C4-2B (cell line): Measurements from ENCODE around the gene ABCA9.
"Not testable (repeated sequence)": the region's sequence is repeated elsewhere in the genome, so short reads cannot be mapped to it uniquely, and the experiment has no call there.

ENCODE experiments used
- H3K27ac ChIP-seq: fragments of 450-650 bp; 2 replicates; pipeline ENCODE4 v1.5.1; 2017
- ZFX ChIP-seq: fragments of 450-650 bp; IDR thresholded peaks from 2 replicates; pipeline ENCODE4 v1.6.1; 2017
- TF ChIP-seq, protein P1 (sequence below): fragments of 450-650 bp; conservative IDR thresholded peaks from 2 replicates; pipeline ENCODE4 v1.5.1; 2017; ENCODE audit warnings: mild to moderate bottlenecking

ABCA9 gene

DNA sequence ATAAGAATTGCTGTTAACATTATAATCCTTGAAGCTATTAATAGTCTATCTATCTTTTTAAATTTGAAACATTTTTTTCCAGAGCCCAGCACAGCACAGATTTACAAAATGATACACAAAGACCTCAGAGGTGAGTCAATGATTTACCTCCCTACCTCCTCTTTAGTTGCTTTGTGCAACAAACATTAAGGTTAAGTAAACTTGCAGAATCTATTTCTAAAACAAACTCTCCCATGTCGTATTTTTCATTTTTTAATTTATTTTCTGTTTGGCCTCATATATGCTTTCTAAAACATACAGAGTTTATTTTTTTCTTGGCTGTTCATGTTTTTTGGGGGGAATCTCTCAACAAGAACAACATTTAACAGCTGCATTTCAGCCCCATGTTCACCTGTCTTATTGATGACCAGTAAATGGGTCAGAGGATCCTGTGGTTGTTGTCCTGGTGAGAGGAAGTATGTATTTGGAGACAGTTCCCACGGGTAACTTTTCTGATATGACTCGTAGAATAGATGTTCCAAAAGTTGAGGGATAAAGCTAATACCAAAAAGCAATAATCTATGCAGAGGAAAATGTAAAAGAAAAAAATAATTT, 42.6 kb downstream of the ABCA9 start:
- TF ChIP-seq ZFX = no peak
- TF ChIP-seq, protein P1, sequence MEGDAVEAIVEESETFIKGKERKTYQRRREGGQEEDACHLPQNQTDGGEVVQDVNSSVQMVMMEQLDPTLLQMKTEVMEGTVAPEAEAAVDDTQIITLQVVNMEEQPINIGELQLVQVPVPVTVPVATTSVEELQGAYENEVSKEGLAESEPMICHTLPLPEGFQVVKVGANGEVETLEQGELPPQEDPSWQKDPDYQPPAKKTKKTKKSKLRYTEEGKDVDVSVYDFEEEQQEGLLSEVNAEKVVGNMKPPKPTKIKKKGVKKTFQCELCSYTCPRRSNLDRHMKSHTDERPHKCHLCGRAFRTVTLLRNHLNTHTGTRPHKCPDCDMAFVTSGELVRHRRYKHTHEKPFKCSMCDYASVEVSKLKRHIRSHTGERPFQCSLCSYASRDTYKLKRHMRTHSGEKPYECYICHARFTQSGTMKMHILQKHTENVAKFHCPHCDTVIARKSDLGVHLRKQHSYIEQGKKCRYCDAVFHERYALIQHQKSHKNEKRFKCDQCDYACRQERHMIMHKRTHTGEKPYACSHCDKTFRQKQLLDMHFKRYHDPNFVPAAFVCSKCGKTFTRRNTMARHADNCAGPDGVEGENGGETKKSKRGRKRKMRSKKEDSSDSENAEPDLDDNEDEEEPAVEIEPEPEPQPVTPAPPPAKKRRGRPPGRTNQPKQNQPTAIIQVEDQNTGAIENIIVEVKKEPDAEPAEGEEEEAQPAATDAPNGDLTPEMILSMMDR = no peak
- H3K27ac ChIP-seq = no peak overlapping the region

DNA sequence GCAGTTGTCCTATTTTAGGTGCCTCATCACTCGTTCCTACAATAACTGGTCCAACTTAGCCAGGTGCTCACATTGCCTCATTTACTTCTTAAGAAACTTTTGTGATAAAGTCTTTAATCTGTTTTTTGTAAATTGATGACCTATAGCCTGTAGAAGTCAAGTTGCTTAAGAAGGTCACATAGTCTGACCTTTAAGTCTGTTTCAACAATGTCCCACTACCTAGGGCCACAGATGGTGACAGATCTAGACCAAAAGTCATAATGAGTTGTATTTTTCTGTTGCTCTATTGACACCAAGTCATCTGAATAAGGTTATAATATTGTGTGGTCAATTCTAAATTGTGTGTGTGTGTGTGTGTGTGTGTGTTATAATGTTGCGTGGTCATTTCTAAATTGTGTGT, 45.1 kb downstream of the ABCA9 start:
- no peak overlapping the region for H3K27ac ChIP-seq
- TF ChIP-seq, protein P1 = no peak
- no peak for TF ChIP-seq ZFX

DNA sequence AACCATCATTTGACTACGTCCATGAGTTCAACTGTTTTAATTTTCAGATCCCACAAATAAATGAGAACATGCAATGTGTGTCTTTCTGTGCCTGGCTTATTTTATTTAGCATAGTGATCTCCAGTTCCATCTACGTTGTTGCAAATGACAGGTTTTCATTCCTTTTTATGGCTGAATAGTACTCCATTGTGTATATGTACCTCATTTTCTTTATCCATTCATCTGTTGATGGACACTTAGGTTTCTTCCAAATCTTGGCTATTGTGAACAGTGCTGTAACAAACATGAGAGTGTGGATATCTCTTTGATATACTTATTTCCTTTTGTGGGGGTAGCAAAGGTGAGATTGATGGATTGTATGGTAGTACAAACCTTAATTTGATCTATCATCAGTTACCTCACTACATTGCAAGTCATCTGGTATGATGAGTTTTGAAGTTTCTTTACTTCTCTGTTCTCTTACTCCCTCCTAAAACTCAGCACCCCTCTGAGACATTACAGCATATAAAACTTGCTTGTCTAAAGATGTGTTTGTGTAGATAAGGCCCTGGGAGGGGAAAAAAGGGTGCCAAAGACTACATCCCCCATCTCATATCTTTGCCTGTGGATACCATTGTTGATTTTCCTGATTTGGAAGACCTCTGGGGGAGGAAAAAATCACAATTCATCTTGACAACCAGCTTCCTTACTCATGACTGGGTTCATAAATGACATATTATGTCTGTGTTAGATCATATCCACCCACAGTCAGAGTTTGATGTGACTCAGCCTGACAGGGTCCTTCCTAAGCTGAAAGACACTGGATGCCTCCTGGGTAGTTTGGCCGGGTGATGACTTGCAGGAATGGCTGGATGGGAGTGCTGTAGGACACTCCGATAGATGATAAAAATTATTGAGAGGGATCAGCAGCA, 47.6 kb downstream of the ABCA9 start:
- H3K27ac ChIP-seq = no peak overlapping the region
- TF ChIP-seq, protein P1 = no peak
- TF ChIP-seq ZFX = no peak

DNA sequence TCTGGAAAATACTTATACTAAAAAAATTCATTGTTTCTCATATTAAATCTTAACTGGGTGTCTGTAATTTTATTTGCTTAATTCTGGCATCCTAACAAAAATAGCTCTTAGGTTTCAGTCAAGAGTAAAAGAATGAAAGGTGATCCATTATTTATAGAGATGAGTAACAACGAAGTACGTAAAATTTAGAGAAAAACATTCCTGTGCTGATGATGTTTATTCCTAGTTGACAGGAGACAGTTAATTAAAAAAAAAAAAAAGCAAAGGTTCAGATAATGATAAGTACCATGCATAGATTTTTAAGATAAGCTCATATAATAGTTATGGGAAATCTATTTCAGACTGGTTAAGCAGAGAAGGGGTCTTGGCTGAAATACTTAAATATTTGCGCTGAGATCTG, 50.8 kb downstream of the ABCA9 start:
- no peak overlapping the region for H3K27ac ChIP-seq
- TF ChIP-seq ZFX = no peak
- TF ChIP-seq, protein P1 = no peak

DNA sequence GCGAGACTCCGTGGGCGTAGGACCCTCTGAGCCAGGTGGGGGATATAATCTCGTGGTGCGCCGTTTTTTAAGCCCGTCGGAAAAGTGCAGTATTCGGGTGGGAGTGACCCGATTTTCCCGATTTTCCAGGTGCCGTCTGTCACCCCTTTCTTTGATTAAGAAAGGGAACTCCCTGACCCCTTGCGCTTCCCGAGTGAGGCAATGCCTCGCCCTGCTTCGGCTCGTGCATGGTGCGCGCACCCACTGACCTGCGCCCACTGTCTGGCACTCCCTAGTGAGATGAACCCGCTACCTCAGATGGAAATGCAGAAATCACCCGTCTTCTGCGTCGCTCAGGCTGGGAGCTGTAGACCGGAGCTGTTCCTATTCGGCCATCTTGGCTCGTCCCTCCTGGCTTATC, 56.0 kb downstream of the ABCA9 start:
- H3K27ac ChIP-seq = not testable (repeated sequence)

DNA sequence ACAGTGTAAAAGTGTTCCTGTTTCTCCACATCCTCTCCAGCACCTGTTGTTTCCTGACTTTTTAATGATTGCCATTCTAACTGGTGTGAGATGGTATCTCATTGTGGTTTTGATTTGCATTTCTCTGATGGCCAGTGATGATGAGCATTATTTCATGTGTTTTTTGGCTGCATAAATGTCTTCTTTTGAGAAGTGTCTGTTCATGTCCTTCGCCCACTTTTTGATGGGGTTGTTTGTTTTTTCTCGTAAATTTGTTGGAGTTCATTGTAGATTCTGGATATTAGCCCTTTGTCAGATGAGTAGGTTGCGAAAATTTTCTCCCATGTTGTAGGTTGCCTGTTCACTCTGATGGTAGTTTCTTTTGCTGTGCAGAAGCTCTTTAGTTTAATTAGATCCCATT, 61.0 kb downstream of the ABCA9 start:
- H3K27ac ChIP-seq = not testable (repeated sequence)

DNA sequence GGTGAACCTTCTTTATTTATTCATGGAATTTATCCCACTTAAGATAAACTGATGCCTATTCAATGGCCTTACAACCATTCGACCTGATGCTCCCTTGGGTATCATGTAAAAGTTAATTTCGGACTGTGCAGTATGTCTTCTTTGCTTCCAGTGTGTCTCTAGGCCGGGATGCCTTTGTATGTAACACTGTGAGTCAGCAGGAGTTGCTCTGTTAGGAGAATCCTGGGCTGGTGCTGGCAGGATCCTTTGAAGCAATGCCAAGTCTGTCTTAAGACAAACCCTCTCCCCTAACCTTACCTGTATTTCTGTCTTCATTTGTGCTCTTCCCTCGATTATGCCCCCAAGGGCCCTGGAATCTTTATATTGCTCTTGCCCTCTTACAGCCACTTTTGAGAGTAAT, 67.6 kb downstream of the ABCA9 start:
- no peak overlapping the region for H3K27ac ChIP-seq
- TF ChIP-seq, protein P1 = no peak
- no peak for TF ChIP-seq ZFX

DNA sequence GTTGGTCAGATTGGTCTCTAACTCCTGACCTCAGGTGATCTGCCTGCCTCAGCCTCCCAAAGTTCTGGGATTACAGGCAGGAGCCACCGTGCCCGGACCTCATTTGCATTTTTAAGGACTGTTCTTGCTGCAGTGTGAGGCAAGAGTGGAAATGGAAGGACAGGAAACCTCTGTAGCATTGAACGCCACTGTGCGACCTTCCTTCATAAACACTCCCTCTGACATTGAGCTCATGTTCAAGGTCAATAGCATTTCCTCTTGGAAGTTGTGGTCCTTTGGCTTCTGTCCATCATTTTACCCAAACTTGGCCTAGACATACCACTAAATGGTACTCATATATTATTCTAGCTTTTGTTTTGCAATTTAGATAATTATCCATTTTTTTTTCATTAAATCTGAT, 72.8 kb downstream of the ABCA9 start:
- no peak for TF ChIP-seq ZFX
- TF ChIP-seq, protein P1 = no peak
- H3K27ac ChIP-seq = no peak overlapping the region
